GM20431 (cell line): Measurements from ENCODE around the gene ACTN1.

ENCODE experiments used
- in situ Hi-C: fragments of 300-500 bp; cut with MseI, MboI; formaldehyde crosslinking; loops from one replicate; pipeline ENCODE4 v1.15.0; 2020; ENCODE audit warnings: low sequenced_read_pairs; ENCODE audit not compliant: unreplicated experiment

Gene ACTN1

GRCh38 chr14:68922886-68923285 lies 56.2 kb downstream of the ACTN1 start:
- in situ Hi-C loops, result loop anchor here (25.0 kb wide), 1 partner anchor 164 kb away; no protein-coding TSS in a partner anchor

GRCh38 chr14:68922201-68922621 lies 56.9 kb downstream of the ACTN1 start:
- in situ Hi-C loops, result loop anchor here (25.0 kb wide), 1 partner anchor 165 kb away; no protein-coding TSS in a partner anchor

GRCh38 chr14:68921666-68922065 lies 57.4 kb downstream of the ACTN1 start:
- in situ Hi-C loops, result loop anchor here (25.0 kb wide), 1 partner anchor 166 kb away; no protein-coding TSS in a partner anchor

- in situ Hi-C loops, result loop anchor here (25.0 kb wide), 1 partner anchor 166 kb away; no protein-coding TSS in a partner anchor
Measured at GRCh38 chr14:68921049-68921448, 58.1 kb downstream of the ACTN1 start.

- in situ Hi-C loops, result loop anchor here (25.0 kb wide), 1 partner anchor 168 kb away; no protein-coding TSS in a partner anchor
Measured at GRCh38 chr14:68919129-68919927, 59.8 kb downstream of the ACTN1 start.

GRCh38 chr14:68918612-68919011 lies 60.5 kb downstream of the ACTN1 start:
- in situ Hi-C loops, result loop anchor here (25.0 kb wide), 1 partner anchor 169 kb away; no protein-coding TSS in a partner anchor

GRCh38 chr14:68916358-68916941 lies 62.7 kb downstream of the ACTN1 start:
- in situ Hi-C loops, result loop anchor here (25.0 kb wide), 1 partner anchor 171 kb away; no protein-coding TSS in a partner anchor

GRCh38 chr14:68913516-68913915 lies 65.6 kb downstream of the ACTN1 start:
- in situ Hi-C loops, result loop anchor here (25.0 kb wide), 1 partner anchor 174 kb away; no protein-coding TSS in a partner anchor

GRCh38 chr14:68911594-68912227 lies 67.4 kb downstream of the ACTN1 start:
- in situ Hi-C loops, result loop anchor here (25.0 kb wide), 1 partner anchor 176 kb away; no protein-coding TSS in a partner anchor

- in situ Hi-C loops, result loop anchor here (25.0 kb wide), 1 partner anchor 177 kb away; no protein-coding TSS in a partner anchor
Measured at GRCh38 chr14:68910540-68910939, 68.6 kb downstream of the ACTN1 start.

GRCh38 chr14:68908803-68909202 lies 70.3 kb downstream of the ACTN1 start:
- in situ Hi-C loops, result loop anchor here (25.0 kb wide), 1 partner anchor 178 kb away; no protein-coding TSS in a partner anchor

- in situ Hi-C loops, result loop anchor here (25.0 kb wide), 1 partner anchor 179 kb away; no protein-coding TSS in a partner anchor
Measured at GRCh38 chr14:68908201-68908600, 70.9 kb downstream of the ACTN1 start.

GRCh38 chr14:68906439-68906838 lies 72.7 kb downstream of the ACTN1 start:
- in situ Hi-C loops, result loop anchor here (25.0 kb wide), 1 partner anchor 181 kb away; no protein-coding TSS in a partner anchor

- in situ Hi-C loops, result loop anchor here (25.0 kb wide), 1 partner anchor 182 kb away; no protein-coding TSS in a partner anchor
Measured at GRCh38 chr14:68905107-68905895, 73.8 kb downstream of the ACTN1 start.

GRCh38 chr14:68902357-68902756 lies 76.7 kb downstream of the ACTN1 start:
- in situ Hi-C loops, result loop anchor here (25.0 kb wide), 1 partner anchor 185 kb away; no protein-coding TSS in a partner anchor

- in situ Hi-C loops, result no loop called here
Measured at GRCh38 chr14:68899033-68899603, 80.0 kb downstream of the ACTN1 start.

GRCh38 chr14:68898248-68899032 lies 80.7 kb downstream of the ACTN1 start:
- in situ Hi-C loops, result no loop called here

GRCh38 chr14:68897559-68898155 lies 81.4 kb downstream of the ACTN1 start:
- in situ Hi-C loops, result no loop called here
